Pancreas (tissue), 10 donors: ENCODE measurements around the gene MTUS2. TPM values are rescaled to one million over a fixed set of nuclear protein-coding genes. Genes with fewer than 3 reads are reported as not detected.

Source experiments
- ATAC-seq, 4 donors: fragments of 200-7000 bp; cut with Tn5 transposase; one replicate each; pipeline versions ENCODE4 v1.8.0 to v1.9.1; 2020; ENCODE audit warnings: mild to moderate bottlenecking in 4 of 4, moderate library complexity in 4 of 4
- DNase-seq, 6 donors: peaks; one replicate each; pipeline ENCODE4 v3.0.0-alpha.2; 2020
- FAIRE-seq: peaks from 2 replicates; lab custom pipeline; 2012; peaks lifted over from hg19 to GRCh38; lab: Jason Lieb, UNC
- H3K27ac ChIP-seq, 4 donors: fragments of 200-600 bp; sonication (generic); 1 replicate in 3 of 4; 2 replicates in 1 of 4; pipeline versions ENCODE4 v1.5.0 to v1.8.0; 2020
- H3K27me3 ChIP-seq, 4 donors: fragments of 200-600 bp; one replicate each; pipeline ENCODE4 v1.8.0; 2021
- H3K36me3 ChIP-seq, 3 donors: fragments of 200-600 bp; sonication (generic) in 1 of 3; one replicate each; pipeline versions ENCODE4 v1.5.0 to v1.8.0; 2020 to 2021
- H3K4me1 ChIP-seq, 3 donors: fragments of 200-600 bp; one replicate each; pipeline ENCODE4 v1.8.0; 2021
- H3K4me3 ChIP-seq, 4 donors: fragments of 200-600 bp; sonication (generic) in 2 of 4; one replicate each; pipeline versions ENCODE4 v1.5.0 to v1.8.0; 2020 to 2021
- H3K9me3 ChIP-seq, 4 donors: fragments of 200-600 bp; one replicate each; pipeline ENCODE4 v1.8.0; 2021
- CTCF ChIP-seq, 4 donors: fragments of 200-600 bp; sonication (generic) in 3 of 4; IDR thresholded peaks; one replicate each; pipeline versions ENCODE4 v1.5.0 to v1.8.0; 2021; ENCODE audit warnings: antibody characterized with exemption in 4 of 4
- WGBS, 2 donors: extraction: QIAGEN DNeasy Blood & Tissue Kit; methylation state at CpG; one replicate each; pipeline ENCODE4 v1.1.7; 2013; 5-methylcytosine and 5-hydroxymethylcytosine counted together
- intact Hi-C, 3 donors: fragments of 100-400 bp; cut with DNase I; formaldehyde crosslinking; loops; one replicate each; pipeline versions ENCODE4 v1.11.1 to v1.14.2; 2022
- polyA plus RNA-seq, 2 donors: library from polyadenylated mRNA; stranded (reverse); fragments of 200-250 nt; gene quantifications; one replicate each; pipeline ENCODE4 v1.2.3, GENCODE V29; 2013
- total RNA-seq, 6 donors: library from RNA; stranded (reverse); fragmentation: NEBNext Ultra II Directional in 4 of 6; extraction: Animal tissue kit (Norgen Biotek cat#: 25700) in 4 of 6; gene quantifications; one replicate each; pipeline versions ENCODE4 v1.2.1 to v1.2.4, GENCODE V29; 2021 to 2023
- donor health status: healthy with polysubstance abuse.
- donor health status: DM: no; HTN: no; CAD: no; lungs with moderate emphysema.
- donor health status: DM: no; HTN: no; CAD: no.
- donor health status: control.
- donor health status: control.
- donor health status: Bipolar disorder and iron deficiency.
- donor health status: DM: yes; HTN: yes; CAD: no.
- donor health status: DM: no; HTN: no; CAD: no.
- donor health status: DM: no; HTN: no; CAD: no.
- donor health status: DM: yes; HTN: yes; CAD: no.

The MTUS2 gene
- total and polyA plus RNA-seq, 8 donors = 2.2 to 9.0 (median 4.8) TPM

- intact Hi-C loops = no loop called here
- ATAC-seq = no peak
- Histone ChIP-seq H3K9me3 (no peaks in the 10 kb centered on the region), H3K4me1 (no peaks in the 10 kb centered on the region), H3K4me3 (no peak overlapping the region), H3K36me3 (no peaks in the 10 kb centered on the region), H3K27me3 (no peaks in the 10 kb centered on the region), H3K27ac (no peak overlapping the region)
- no peak for FAIRE-seq
- no peak for TF ChIP-seq CTCF (IDR thresholded peaks at IDR 0.05)
- DNase-seq = no peak
- 39 to 57% methylated on average over 1 of the region's 1 CpG for WGBS, 2 donors
Measured at GRCh38 chr13:28867564-28867963, 47.4 kb downstream of the MTUS2 start.

- intact Hi-C loops = no loop called here
- no peaks in the 10 kb centered on the region for H3K27me3 ChIP-seq
- H3K4me1 ChIP-seq = no peaks in the 10 kb centered on the region
- no peaks in the 10 kb centered on the region for H3K9me3 ChIP-seq
- H3K27ac ChIP-seq = no peak overlapping the region
- H3K4me3 ChIP-seq = no peak overlapping the region
- FAIRE-seq (no peak), DNase-seq (no peak), ATAC-seq (no peak)
- 45 to 61% methylated on average over 2 of the region's 2 CpGs for WGBS, 2 donors
- no peaks in the 10 kb centered on the region for H3K36me3 ChIP-seq
- TF ChIP-seq CTCF (IDR thresholded peaks at IDR 0.05) = no peak
Measured at GRCh38 chr13:28872427-28873176, 52.5 kb downstream of the MTUS2 start.

- intact Hi-C loops = no loop called here
- FAIRE-seq (no peak), ATAC-seq (no peak), DNase-seq (no peak)
- no peaks in the 10 kb centered on the region for H3K27me3 ChIP-seq
- H3K27ac ChIP-seq = no peak overlapping the region
- no peaks in the 10 kb centered on the region for H3K36me3 ChIP-seq
- no peaks in the 10 kb centered on the region for H3K4me1 ChIP-seq
- H3K9me3 ChIP-seq = no peaks in the 10 kb centered on the region
- TF ChIP-seq CTCF (IDR thresholded peaks at IDR 0.05) = no peak
- no peak overlapping the region for H3K4me3 ChIP-seq
- WGBS, 2 donors = 75 to 80% methylated on average over 6 of the region's 6 CpGs
Measured at GRCh38 chr13:28875846-28876615, 55.9 kb downstream of the MTUS2 start.

- no peak for DNase-seq
- H3K4me3 ChIP-seq = no peak overlapping the region
- peaks cover 0 to 8% (median 3%) of the 10 kb centered on the region in 4 donors for H3K27me3 ChIP-seq
- no peaks in the 10 kb centered on the region for H3K4me1 ChIP-seq
- no peak for TF ChIP-seq CTCF (IDR thresholded peaks at IDR 0.05)
- H3K9me3 ChIP-seq = no peaks in the 10 kb centered on the region
- no peaks in the 10 kb centered on the region for H3K36me3 ChIP-seq
- 55 to 68% methylated on average over 4 of the region's 4 CpGs for WGBS, 2 donors
- intact Hi-C loops = no loop called here
- no peak overlapping the region for H3K27ac ChIP-seq
- no peak for FAIRE-seq
- ATAC-seq = no peak
Measured at GRCh38 chr13:28877408-28877807, 57.3 kb downstream of the MTUS2 start.

GRCh38 chr13:28885181-28885580 is 65.0 kb downstream of the MTUS2 start:
- H3K4me3 ChIP-seq = no peak overlapping the region
- no peak overlapping the region for H3K27ac ChIP-seq
- no peak for ATAC-seq
- intact Hi-C loops = no loop called here
- no peaks in the 10 kb centered on the region for H3K9me3 ChIP-seq
- 8 to 9% methylated on average over 4 of the region's 4 CpGs for WGBS, 2 donors
- TF ChIP-seq CTCF (IDR thresholded peaks at IDR 0.05) = no peak
- no peaks in the 10 kb centered on the region for H3K36me3 ChIP-seq
- DNase-seq = no peak
- peaks cover 0 to 8% (median 3%) of the 10 kb centered on the region in 4 donors for H3K27me3 ChIP-seq
- no peak for FAIRE-seq
- H3K4me1 ChIP-seq = no peaks in the 10 kb centered on the region
